ENCODE results near the gene DEGS2. TPM values are rescaled to one million over a fixed set of nuclear protein-coding genes. Genes with fewer than 3 reads are reported as not detected.

DEGS2 gene
- total RNA-seq, 1 experiment from 2014 or later, result 5.1 TPM

- no peak for DNase-seq
- Histone ChIP-seq H3K4me3 (ENCODE audit: low read depth, low read length) (no peak overlapping the region), H3K27me3 (replicated peaks; ENCODE audit: control insufficient read depth, insufficient read depth, low read length) (no peaks in the 10 kb centered on the region), H3K9me3 (0 out of 2 replicates have a peak, but pooled peaks cover 3% of the 10 kb centered on the region), H3K4me1 (peaks cover 6% of the 10 kb centered on the region; the same call in 1 of the 2 replicates), H3K36me3 (ENCODE audit: control insufficient read depth, insufficient read depth, low read length) (no peaks in the 10 kb centered on the region)
- Mint-ChIP-seq H3K27me3 (ENCODE audit: insufficient read depth, unreplicated experiment) (no peaks in the 10 kb centered on the region), H3K27ac (ENCODE audit: unreplicated experiment) (no peak overlapping the region), H3K4me3 (ENCODE audit: unreplicated experiment) (no peak overlapping the region), H3K4me1 (ENCODE audit: low read depth, unreplicated experiment) (no peaks in the 10 kb centered on the region), H3K9me3 (ENCODE audit: unreplicated experiment) (no peaks in the 10 kb centered on the region), H3K36me3 (ENCODE audit: insufficient read depth, unreplicated experiment) (no peaks in the 10 kb centered on the region)
- TF ChIP-seq CTCF (IDR thresholded peaks at IDR 0.05; ENCODE audit: insufficient read depth in 1 of 2, low read depth in 1 of 2, low read length in 1 of 2, severe bottlenecking in 1 of 2, unreplicated experiment in 1 of 2), result no peak
- CTCF ChIA-PET, result interaction anchor here (0.7 kb wide), 2 partner anchors 169 to 371 kb away, joined by 3 to 7 read pairs; no protein-coding TSS in a partner anchor
- BruUV-seq (replicated peaks), result no TSS peak
- intact Hi-C loops (cut with micrococcal nuclease; ENCODE audit: unreplicated experiment), result no loop called here
- POLR2A ChIA-PET, result no interaction called here
Measured at GRCh38 chr14:100153560-100153959, 5.9 kb downstream of the DEGS2 start.

GRCh38 chr14:100152091-100152490, 7.4 kb downstream of the DEGS2 start:
- no TSS peak for BruUV-seq (replicated peaks)
- 0 out of 2 replicates have a peak, but pooled peaks cover 3% of the 10 kb centered on the region for H3K9me3 ChIP-seq
- POLR2A ChIA-PET, result no interaction called here

GRCh38 chr14:100150932-100151587, 8.4 kb downstream of the DEGS2 start:
- Mint-ChIP-seq H3K27me3 (ENCODE audit: insufficient read depth, unreplicated experiment) (no peaks in the 10 kb centered on the region), H3K9me3 (ENCODE audit: unreplicated experiment) (no peaks in the 10 kb centered on the region), H3K4me3 (ENCODE audit: unreplicated experiment) (no peak overlapping the region), H3K27ac (ENCODE audit: unreplicated experiment) (no peak overlapping the region), H3K4me1 (ENCODE audit: low read depth, unreplicated experiment) (no peaks in the 10 kb centered on the region), H3K36me3 (ENCODE audit: insufficient read depth, unreplicated experiment) (no peaks in the 10 kb centered on the region)
- CTCF ChIA-PET, result interaction anchor here (1.0 kb wide), 1 partner anchor 42 kb away, joined by 5 read pairs; no protein-coding TSS in a partner anchor
- Histone ChIP-seq H3K4me3 (ENCODE audit: low read depth, low read length) (no peak overlapping the region), H3K36me3 (ENCODE audit: control insufficient read depth, insufficient read depth, low read length) (no peaks in the 10 kb centered on the region; the same call in none of the 2 replicates), H3K27me3 (replicated peaks; ENCODE audit: control insufficient read depth, insufficient read depth, low read length) (no peaks in the 10 kb centered on the region), H3K4me1 (peaks cover 3% of the 10 kb centered on the region; the same call in 1 of the 2 replicates), H3K9me3 (0 out of 2 replicates have a peak, but pooled peaks cover 3% of the 10 kb centered on the region)
- POLR2A ChIA-PET, result no interaction called here
- TF ChIP-seq CTCF (IDR thresholded peaks at IDR 0.05; ENCODE audit: insufficient read depth in 1 of 2, low read depth in 1 of 2, low read length in 1 of 2, severe bottlenecking in 1 of 2, unreplicated experiment in 1 of 2), result no peak
- no peak for DNase-seq
- intact Hi-C loops (cut with micrococcal nuclease; ENCODE audit: unreplicated experiment), result no loop called here
- no TSS peak for BruUV-seq (replicated peaks)

More at GRCh38 chr14:100152091-100152490, 7.4 kb downstream of the DEGS2 start:
- Histone ChIP-seq H3K4me3 (ENCODE audit: low read depth, low read length) (no peak overlapping the region), H3K36me3 (ENCODE audit: control insufficient read depth, insufficient read depth, low read length) (no peaks in the 10 kb centered on the region), H3K27me3 (replicated peaks; ENCODE audit: control insufficient read depth, insufficient read depth, low read length) (no peaks in the 10 kb centered on the region), H3K4me1 (peaks cover 6% of the 10 kb centered on the region; the same call in 1 of the 2 replicates)
- Mint-ChIP-seq H3K27ac (ENCODE audit: unreplicated experiment) (no peak overlapping the region), H3K27me3 (ENCODE audit: insufficient read depth, unreplicated experiment) (no peaks in the 10 kb centered on the region), H3K4me3 (ENCODE audit: unreplicated experiment) (no peak overlapping the region), H3K9me3 (ENCODE audit: unreplicated experiment) (no peaks in the 10 kb centered on the region), H3K36me3 (ENCODE audit: insufficient read depth, unreplicated experiment) (no peaks in the 10 kb centered on the region), H3K4me1 (ENCODE audit: low read depth, unreplicated experiment) (no peaks in the 10 kb centered on the region)
- intact Hi-C loops (cut with micrococcal nuclease; ENCODE audit: unreplicated experiment), result no loop called here
- CTCF ChIA-PET, result no interaction called here
- DNase-seq, result no peak
- no peak for TF ChIP-seq CTCF (IDR thresholded peaks at IDR 0.05; ENCODE audit: insufficient read depth in 1 of 2, low read depth in 1 of 2, low read length in 1 of 2, severe bottlenecking in 1 of 2, unreplicated experiment in 1 of 2)
